ENCODE data around the gene ERLEC1.

GRCh38 chr2:53840580-53840979 lies 53.7 kb downstream of the ERLEC1 start:
- TF ChIP-seq, protein P1, sequence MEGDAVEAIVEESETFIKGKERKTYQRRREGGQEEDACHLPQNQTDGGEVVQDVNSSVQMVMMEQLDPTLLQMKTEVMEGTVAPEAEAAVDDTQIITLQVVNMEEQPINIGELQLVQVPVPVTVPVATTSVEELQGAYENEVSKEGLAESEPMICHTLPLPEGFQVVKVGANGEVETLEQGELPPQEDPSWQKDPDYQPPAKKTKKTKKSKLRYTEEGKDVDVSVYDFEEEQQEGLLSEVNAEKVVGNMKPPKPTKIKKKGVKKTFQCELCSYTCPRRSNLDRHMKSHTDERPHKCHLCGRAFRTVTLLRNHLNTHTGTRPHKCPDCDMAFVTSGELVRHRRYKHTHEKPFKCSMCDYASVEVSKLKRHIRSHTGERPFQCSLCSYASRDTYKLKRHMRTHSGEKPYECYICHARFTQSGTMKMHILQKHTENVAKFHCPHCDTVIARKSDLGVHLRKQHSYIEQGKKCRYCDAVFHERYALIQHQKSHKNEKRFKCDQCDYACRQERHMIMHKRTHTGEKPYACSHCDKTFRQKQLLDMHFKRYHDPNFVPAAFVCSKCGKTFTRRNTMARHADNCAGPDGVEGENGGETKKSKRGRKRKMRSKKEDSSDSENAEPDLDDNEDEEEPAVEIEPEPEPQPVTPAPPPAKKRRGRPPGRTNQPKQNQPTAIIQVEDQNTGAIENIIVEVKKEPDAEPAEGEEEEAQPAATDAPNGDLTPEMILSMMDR (IDR thresholded peaks at IDR 0.05 in 4 of 5, conservative IDR thresholded peaks at IDR 0.05 in 1 of 5) = no peak
- TF ChIP-seq POLR2A (IDR thresholded peaks at IDR 0.05) = no peak
